ENCODE data around the gene SLC27A1.
A peak's percentile ranks its signal among the peaks of the same experiment; 100 is the strongest.
"Not testable (repeated sequence)": the region's sequence is repeated elsewhere in the genome, so short reads cannot be mapped to it uniquely, and the experiment has no call there.

Gene SLC27A1

DNA sequence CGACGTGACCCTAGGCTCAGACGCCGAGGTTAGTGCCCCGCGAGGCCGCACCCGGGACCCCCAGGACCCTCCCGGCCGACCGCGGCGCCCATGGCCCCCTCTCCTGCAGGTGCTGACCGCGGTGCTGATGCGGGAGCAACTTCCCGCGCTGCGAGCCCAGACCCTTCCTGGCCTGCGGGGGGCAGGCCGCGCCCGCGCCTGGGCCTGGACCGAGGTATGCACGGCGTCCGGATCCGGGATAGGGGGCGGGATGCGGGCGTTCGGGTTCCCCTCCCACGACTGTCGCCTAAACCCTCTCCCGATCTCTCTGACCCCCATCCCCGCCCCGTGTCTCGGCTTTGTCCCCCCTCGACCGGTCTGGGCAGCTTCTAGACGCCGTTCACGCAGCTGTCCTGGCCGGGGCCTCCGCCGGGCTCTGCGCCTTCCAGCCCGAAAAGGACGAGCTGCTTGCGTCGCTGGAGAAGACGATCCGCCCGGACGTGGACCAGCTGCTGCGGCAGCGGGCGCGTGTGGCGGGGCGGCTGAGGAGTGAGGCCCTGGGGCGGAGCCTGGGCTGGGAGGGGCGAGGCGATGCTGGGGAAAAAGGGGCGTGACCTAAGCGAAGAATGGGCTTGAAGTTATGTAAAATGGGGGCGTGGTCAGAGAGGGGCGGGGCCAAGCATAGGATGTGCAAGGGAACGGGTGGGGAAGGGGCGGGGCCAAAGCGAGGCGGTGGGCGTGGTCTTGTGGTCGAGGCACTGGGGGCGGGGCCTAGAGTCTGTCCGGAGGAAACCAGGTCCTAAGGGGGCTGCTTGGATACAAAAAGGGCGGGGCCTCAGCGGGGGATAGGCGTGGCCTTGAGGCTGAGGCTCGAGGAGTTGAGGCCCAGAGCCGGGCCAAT lies 69.2 kb downstream of the SLC27A1 start:
- peak; percentile 95 for DNase-seq (ENCODE audit: low read depth)

DNA sequence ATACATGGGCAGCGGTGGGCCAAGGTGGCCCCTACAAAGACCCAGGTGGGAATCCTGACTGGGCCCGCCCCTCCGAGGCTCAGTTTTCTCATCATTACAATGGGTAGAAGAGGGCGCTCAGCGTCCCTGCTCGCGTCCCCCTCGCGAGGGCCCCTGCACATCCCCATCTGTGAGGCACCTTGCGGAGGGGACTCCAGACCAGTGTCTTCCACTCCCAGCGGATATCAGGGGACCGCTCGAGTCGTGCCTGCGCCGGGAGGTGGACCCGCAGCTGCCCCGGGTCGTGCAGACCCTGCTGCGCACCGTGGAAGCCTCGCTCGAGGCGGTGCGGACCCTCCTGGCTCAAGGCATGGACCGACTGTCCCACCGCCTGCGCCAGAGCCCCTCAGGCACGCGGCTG lies 69.8 kb downstream of the SLC27A1 start:
- DNase-seq (ENCODE audit: low read depth): no peak

DNA sequence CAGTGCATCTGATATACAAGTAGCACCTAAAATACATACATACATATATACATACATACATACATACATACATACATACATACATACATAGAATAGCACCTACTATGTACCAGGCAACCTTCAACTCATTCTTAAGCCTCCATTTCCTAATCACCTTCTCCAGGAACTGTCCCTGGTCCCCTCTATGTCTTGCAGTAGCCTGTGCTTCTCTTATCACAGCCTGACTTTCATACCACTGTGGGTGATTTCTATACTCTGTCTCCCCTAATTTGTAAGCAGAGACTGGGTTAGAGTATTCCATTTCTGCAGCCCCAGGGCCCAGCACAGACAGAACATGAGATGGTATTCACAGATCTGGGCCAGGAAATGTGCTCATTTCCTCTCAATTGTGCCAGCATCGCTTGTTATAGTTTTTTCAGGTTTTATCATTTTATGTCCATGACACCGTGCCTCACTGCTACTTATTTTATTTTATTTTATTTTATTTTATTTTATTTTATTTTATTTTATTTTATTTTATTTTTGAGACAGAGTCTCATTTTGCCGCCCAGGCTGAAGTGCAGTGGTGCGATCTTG lies 70.9 kb downstream of the SLC27A1 start:
- no peak for DNase-seq (ENCODE audit: low read depth)

DNA sequence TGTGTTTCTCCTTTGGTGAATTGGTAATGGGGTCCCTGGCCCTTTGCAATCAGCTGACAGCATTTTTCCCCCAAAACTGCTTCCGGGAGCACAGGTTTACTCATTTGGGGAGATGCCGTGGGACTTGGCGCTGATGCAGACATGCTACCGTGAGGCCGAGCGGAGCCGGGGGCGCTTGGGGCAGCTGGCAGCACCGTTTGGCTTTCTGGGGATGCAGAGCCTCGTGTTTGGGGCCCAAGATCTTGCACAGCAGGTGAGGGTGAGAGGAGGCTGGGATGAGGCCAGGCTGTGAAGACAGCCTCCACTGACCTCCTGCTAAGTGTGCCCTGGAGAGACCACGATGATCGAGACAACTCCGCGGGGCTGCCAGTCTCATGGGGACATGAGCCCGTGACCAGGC lies 71.7 kb downstream of the SLC27A1 start:
- DNase-seq (ENCODE audit: low read depth): no peak

DNA sequence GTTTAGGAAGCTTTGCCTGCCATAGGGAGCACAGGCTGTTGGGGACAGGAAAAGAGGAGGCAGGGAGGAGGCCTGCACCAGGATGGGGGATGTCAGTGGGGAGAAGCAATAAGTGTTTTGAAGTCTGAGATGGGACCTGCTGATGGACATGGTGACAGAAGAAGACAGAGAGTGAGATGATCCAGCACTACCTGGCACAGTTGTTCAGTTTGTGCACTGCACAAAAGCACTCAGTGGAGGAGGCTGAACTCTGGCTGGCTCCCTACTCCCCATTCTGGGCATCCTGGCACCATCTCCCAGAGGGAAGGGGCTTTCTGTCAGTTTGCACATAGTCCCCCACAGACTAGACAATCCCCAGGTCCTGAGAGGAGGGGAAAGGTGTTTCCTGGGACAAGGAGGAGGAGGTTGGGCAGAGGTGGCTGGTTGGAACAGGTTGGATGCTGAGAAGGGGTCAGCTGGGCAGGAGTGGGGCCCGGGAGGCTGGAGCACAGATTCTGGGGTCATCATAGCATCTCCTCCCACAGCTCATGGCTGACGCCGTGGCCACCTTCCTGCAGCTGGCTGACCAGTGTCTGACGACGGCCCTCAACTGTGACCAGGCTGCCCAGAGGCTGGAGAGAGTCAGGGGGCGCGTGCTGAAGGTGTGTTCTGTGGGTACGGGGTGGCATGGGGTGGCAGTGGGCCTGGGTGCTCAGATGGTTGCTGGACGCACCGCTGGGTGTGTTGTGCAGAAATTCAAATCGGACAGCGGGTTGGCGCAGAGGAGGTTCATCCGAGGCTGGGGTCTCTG lies 72.7 kb downstream of the SLC27A1 start:
- no peak for DNase-seq (ENCODE audit: low read depth)

DNA sequence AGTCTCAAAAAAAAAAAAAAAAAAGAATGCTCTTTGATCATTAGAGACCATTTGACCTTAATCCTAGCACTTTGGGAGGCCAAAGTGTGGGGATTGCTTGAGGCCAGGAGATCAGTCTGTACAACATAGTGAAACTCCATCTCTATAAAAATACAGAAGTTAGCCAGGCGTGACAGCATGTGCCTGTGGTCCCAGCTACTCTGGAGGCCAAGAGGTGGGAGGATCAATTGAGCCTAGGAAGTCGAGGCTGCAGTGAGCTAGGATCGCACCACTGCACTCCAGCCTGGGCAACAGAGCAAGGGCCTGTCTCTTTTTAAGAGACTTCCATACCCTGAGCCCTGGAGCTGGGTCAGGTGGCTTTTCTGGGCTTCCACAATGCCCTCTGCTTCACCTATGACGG lies 73.7 kb downstream of the SLC27A1 start:
- no peak for DNase-seq (ENCODE audit: low read depth)

DNA sequence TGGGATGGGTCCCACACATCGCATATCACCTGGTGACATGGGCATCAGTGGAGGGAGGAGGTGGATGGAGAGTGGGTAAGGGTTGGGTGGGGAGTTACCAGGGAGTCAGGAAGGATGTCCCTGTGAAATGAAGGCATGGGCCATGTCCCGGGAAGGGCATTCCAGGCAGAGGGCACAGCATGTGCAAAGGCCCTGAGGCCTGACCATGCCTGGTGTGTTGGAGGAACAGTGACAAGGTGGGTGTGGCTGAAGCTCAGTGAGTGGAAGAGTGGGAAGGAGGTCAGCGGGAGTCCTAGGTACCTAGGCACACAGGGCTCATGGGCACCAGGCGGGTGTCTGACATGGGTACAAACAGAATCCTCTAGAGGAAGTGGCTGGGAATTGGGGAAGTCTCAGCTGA lies 74.1 kb downstream of the SLC27A1 start:
- DNase-seq (ENCODE audit: low read depth): no peak

- DNase-seq (ENCODE audit: low read depth): no peak
Observed at GRCh38 chr19:17548145-17548544, 77.8 kb downstream of the SLC27A1 start.

GRCh38 chr19:17549085-17549740 lies 78.9 kb downstream of the SLC27A1 start:
- DNase-seq (ENCODE audit: low read depth): no peak

- no peak for DNase-seq (ENCODE audit: low read depth)
Observed at GRCh38 chr19:17550076-17550667, 79.8 kb downstream of the SLC27A1 start.

DNA sequence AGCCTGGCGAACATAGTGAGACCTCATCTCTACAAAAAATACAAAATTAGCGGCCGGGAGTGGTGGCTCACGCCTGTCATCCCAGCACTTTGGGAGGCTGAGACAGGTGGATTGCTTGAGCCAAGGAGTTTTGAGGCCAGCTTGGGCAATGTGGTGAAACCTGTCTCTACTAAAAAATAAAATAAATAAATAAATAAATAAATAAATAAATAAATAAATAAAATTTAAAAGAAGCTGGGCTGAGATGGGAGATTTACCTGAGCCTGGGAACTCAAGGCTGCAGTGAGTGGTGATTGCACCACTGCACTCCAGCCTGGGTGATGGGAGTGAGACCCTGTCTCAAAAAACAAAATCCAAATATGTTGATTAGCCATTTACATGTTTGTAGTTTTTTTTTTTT lies 82.4 kb downstream of the SLC27A1 start:
- DNase-seq (ENCODE audit: low read depth): not testable (repeated sequence)

- DNase-seq (ENCODE audit: low read depth): peak; percentile 96
Observed at GRCh38 chr19:17553256-17553655, 82.9 kb downstream of the SLC27A1 start.

GRCh38 chr19:17554968-17555479 lies 84.7 kb downstream of the SLC27A1 start:
- DNase-seq (ENCODE audit: low read depth): no peak

GRCh38 chr19:17555480-17555928 lies 85.2 kb downstream of the SLC27A1 start, which contains the start of gene COLGALT1:
COLGALT1 (plus strand) TSS chr19:17555649; CDS start chr19:17555714, 65 bp downstream.
- DNase-seq (ENCODE audit: low read depth): peak; percentile 97

Measured in iris pigment epithelial cell (primary cell).